Omental fat pad (tissue), 4 donors: ENCODE measurements around the gene SLC29A2. TPM values are rescaled to one million over a fixed set of nuclear protein-coding genes. Genes with fewer than 3 reads are reported as not detected.

Source experiments
- ATAC-seq: fragments of 150-250 bp; one replicate; pipeline ENCODE4 v1.9.1; 2016; ENCODE audit warnings: mild to moderate bottlenecking, moderate library complexity; ENCODE audit not compliant: low FRiP score
- DNase-seq: peaks from one replicate; pipeline ENCODE4 v3.0.0-alpha.2; 2019; ENCODE audit warnings: low spot score
- CTCF ChIP-seq, 3 donors: fragments of 450-650 bp; IDR thresholded peaks; one replicate each; pipeline ENCODE4 v1.5.1; 2016 to 2017; ENCODE audit warnings: antibody characterized with exemption in 3 of 3, mild to moderate bottlenecking in 3 of 3, moderate library complexity in 2 of 3
- small RNA-seq: library from RNA; depleted of rRNA; stranded (forward); fragments of <200 nt; gene quantifications from one replicate; pipeline ENCODE3, GENCODE V24; 2016
- total RNA-seq, 4 donors: library from RNA; depleted of rRNA; stranded (reverse); fragments of >200 nt; gene quantifications; one replicate each; pipeline ENCODE4 v1.1.0, GENCODE V29; 2016

The SLC29A2 gene
- total RNA-seq, 4 donors from 2014 or later: 2.7 to 7.4 (median 5.0) TPM

- DNase-seq (peak; percentile 99), ATAC-seq (peak; percentile 95)
- TF ChIP-seq CTCF (IDR thresholded peaks at IDR 0.05): no peak
These were observed 58.8 kb downstream of the SLC29A2 start for GRCh38 chr11:66312549-66313320.

Small RNA genes within 50 kb of the gene (small RNA-seq; reads per million reads assigned to genes)
- gene RF00017: not detected
- not detected for gene RNU1-84P

Other genes starting within 250 kb of the SLC29A2 start
- 10 to 100 TPM in 2 of 4 donors, 1 to 10 TPM in 2; 9.5 to 15.9 (median 11.9) TPM for gene KLC2, start 114.1 kb downstream of the SLC29A2 start, total RNA-seq
- gene RAB1B, start 103.1 kb downstream of the SLC29A2 start, total RNA-seq: 100 to 1,000 TPM in 1 of 4 donors, 10 to 100 TPM in 3; 74.0 to 107 (median 87.1) TPM
- not detected for gene CNIH2, start 93.6 kb downstream of the SLC29A2 start, total RNA-seq
- 100 to 1,000 TPM in 1 of 4 donors, 10 to 100 TPM in 3; 57.1 to 116 (median 63.4) TPM for gene YIF1A, start 82.6 kb downstream of the SLC29A2 start, total RNA-seq
- 10 to 100 TPM in 1 of 4 donors, 1 to 10 TPM in 2, not detected in 1; 1.6 to 14.8 (median 9.1) TPM for gene TMEM151A, start 79.9 kb downstream of the SLC29A2 start, total RNA-seq
- gene CD248, start 54.7 kb downstream of the SLC29A2 start, total RNA-seq: 100 to 1,000 TPM in 1 of 4 donors, 10 to 100 TPM in 3; 43.2 to 107 (median 70.7) TPM
- 10 to 100 TPM in 1 of 4 donors, 1 to 10 TPM in 3; 2.9 to 34.6 (median 3.6) TPM for gene RIN1, start 35.3 kb downstream of the SLC29A2 start, total RNA-seq
- gene BRMS1, start 26.7 kb downstream of the SLC29A2 start, total RNA-seq: 10 to 100 TPM; 36.7 to 59.2 (median 42.0) TPM
- gene B4GAT1, start 24.1 kb downstream of the SLC29A2 start, total RNA-seq: 10 to 100 TPM; 13.3 to 37.1 (median 21.1) TPM
- under 1 TPM in 1 of 4 donors, not detected in 3; 0.19 TPM for gene NPAS4, start 49.3 kb upstream of the SLC29A2 start, total RNA-seq
- gene MRPL11, start 67.1 kb upstream of the SLC29A2 start, total RNA-seq: 10 to 100 TPM; 29.2 to 38.0 (median 32.3) TPM
- gene PELI3, start 95.1 kb upstream of the SLC29A2 start, total RNA-seq: 10 to 100 TPM in 2 of 4 donors, 1 to 10 TPM in 2; 9.2 to 16.3 (median 12.5) TPM
- gene DPP3, start 108.7 kb upstream of the SLC29A2 start, total RNA-seq: 10 to 100 TPM; 13.9 to 23.9 (median 21.0) TPM
- 10 to 100 TPM; 35.5 to 71.9 (median 37.9) TPM for gene BBS1, start 138.9 kb upstream of the SLC29A2 start, total RNA-seq
- 10 to 100 TPM; 12.1 to 18.7 (median 13.0) TPM for gene ZDHHC24, start 174.3 kb upstream of the SLC29A2 start, total RNA-seq
- gene ACTN3, start 175.1 kb upstream of the SLC29A2 start, total RNA-seq: not detected
- 100 to 1,000 TPM in 2 of 4 donors, 10 to 100 TPM in 2; 82.8 to 110 (median 96.5) TPM for gene CTSF, start 196.8 kb upstream of the SLC29A2 start, total RNA-seq
- under 1 TPM in 2 of 4 donors, not detected in 2; 0.19 to 0.28 TPM for gene CCDC87, start 221.3 kb upstream of the SLC29A2 start, total RNA-seq
- gene CCS, start 221.4 kb upstream of the SLC29A2 start, total RNA-seq: 10 to 100 TPM; 19.0 to 42.4 (median 21.7) TPM
- 10 to 100 TPM; 38.3 to 74.2 (median 55.7) TPM for gene RBM14, start 244.9 kb upstream of the SLC29A2 start, total RNA-seq